ENCODE data around the gene SLIT3.

DNA sequence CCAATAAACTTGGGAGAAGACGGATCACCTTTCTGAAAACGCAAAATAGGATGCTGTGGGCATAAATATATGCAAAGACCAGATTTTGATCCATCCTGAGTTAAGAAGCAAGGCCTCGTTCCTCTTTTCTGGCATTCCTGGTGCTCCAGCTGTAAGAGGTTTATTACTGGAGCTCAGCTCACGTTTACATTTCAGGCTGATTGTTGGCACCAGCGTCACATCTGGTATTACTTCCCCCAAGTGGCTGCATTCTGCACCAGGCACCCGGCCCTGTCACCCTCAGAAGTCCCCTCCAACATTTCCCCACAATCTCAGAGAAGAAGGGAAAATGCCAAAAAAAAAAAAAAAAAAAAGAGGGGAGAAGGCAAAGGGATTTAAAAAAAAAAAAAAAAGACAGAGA, 348.7 kb downstream of the SLIT3 start:
- TF ChIP-seq, protein P1, sequence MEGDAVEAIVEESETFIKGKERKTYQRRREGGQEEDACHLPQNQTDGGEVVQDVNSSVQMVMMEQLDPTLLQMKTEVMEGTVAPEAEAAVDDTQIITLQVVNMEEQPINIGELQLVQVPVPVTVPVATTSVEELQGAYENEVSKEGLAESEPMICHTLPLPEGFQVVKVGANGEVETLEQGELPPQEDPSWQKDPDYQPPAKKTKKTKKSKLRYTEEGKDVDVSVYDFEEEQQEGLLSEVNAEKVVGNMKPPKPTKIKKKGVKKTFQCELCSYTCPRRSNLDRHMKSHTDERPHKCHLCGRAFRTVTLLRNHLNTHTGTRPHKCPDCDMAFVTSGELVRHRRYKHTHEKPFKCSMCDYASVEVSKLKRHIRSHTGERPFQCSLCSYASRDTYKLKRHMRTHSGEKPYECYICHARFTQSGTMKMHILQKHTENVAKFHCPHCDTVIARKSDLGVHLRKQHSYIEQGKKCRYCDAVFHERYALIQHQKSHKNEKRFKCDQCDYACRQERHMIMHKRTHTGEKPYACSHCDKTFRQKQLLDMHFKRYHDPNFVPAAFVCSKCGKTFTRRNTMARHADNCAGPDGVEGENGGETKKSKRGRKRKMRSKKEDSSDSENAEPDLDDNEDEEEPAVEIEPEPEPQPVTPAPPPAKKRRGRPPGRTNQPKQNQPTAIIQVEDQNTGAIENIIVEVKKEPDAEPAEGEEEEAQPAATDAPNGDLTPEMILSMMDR (conservative IDR thresholded peaks at IDR 0.05; ENCODE audit: low read depth, low read length) = no peak
- TF ChIP-seq EZH2phosphoT487 (IDR thresholded peaks at IDR 0.05; ENCODE audit: borderline replicate concordance, low read length) (no peak), EZH2 (IDR thresholded peaks at IDR 0.05; ENCODE audit: low read length, unreplicated experiment) (no peak)

All from PC-3 (cell line).